ENCODE data around the gene SOAT1.

- TF ChIP-seq CTCF (conservative IDR thresholded peaks at IDR 0.05) (no peak), EZH2 (IDR thresholded peaks at IDR 0.05; ENCODE audit: low read depth) (no peak)
These were observed 16.7 kb downstream of the SOAT1 start for GRCh38 chr1:179310291-179310690.
